Thoracic aorta (tissue), 2 donors: ENCODE results near the gene HEATR1. TPM values are rescaled to one million over a fixed set of nuclear protein-coding genes. Genes with fewer than 3 reads are reported as not detected.

ENCODE experiments used
- ATAC-seq: fragments of 150-250 bp; one replicate; pipeline ENCODE4 v1.8.0; 2017; ENCODE audit warnings: low read depth; ENCODE audit not compliant: insufficient number of reproducible peaks, low FRiP score
- DNase-seq: peaks from one replicate; pipeline ENCODE4 v3.0.0-alpha.2; 2020; ENCODE audit warnings: low spot score
- H3K27ac ChIP-seq, 2 donors: fragments of 200-600 bp; sonication (generic); 1 replicate in 1 of 2; 2 replicates in 1 of 2; pipeline ENCODE4 v1.5.1; 2016; ENCODE audit warnings: mild to moderate bottlenecking in 2 of 2, moderate library complexity in 2 of 2
- H3K27me3 ChIP-seq: fragments of 200-600 bp; sonication (generic); replicated peaks from 2 replicates; pipeline ENCODE4 v1.6.0; 2016; ENCODE audit warnings: mild to moderate bottlenecking; ENCODE audit not compliant: insufficient read depth
- H3K36me3 ChIP-seq: fragments of 200-600 bp; sonication (generic); one replicate; pipeline ENCODE4 v1.5.1; 2016
- H3K4me1 ChIP-seq, 2 donors: fragments of 200-600 bp; sonication (generic); 1 replicate in 1 of 2; 2 replicates in 1 of 2; pipeline versions ENCODE4 v1.5.1 to v1.6.0; 2016; ENCODE audit warnings: low read depth in 2 of 2, mild to moderate bottlenecking in 1 of 2; ENCODE audit not compliant: control insufficient read depth in 1 of 2
- H3K4me3 ChIP-seq: fragments of 200-600 bp; sonication (generic); 2 replicates; pipeline ENCODE4 v1.5.1; 2016; ENCODE audit warnings: mild to moderate bottlenecking
- H3K9me3 ChIP-seq: fragments of 200-600 bp; sonication (generic); 2 replicates; pipeline ENCODE4 v1.5.1; 2016
- total RNA-seq, 2 donors: library from RNA; depleted of rRNA; stranded (reverse); fragments of >200 nt; gene quantifications; one replicate each; pipeline versions ENCODE4 v1.1.0 to v1.2.3, GENCODE V29; 2016
- TF ChIP-seq, protein P1 (sequence below): fragments of 200-600 bp; sonication (generic); IDR thresholded peaks from one replicate; pipeline ENCODE4 v1.5.1; 2019; ENCODE audit warnings: antibody characterized with exemption

Gene HEATR1
- total RNA-seq, 2 donors from 2014 or later, result 15.6 to 43.5 TPM

DNA sequence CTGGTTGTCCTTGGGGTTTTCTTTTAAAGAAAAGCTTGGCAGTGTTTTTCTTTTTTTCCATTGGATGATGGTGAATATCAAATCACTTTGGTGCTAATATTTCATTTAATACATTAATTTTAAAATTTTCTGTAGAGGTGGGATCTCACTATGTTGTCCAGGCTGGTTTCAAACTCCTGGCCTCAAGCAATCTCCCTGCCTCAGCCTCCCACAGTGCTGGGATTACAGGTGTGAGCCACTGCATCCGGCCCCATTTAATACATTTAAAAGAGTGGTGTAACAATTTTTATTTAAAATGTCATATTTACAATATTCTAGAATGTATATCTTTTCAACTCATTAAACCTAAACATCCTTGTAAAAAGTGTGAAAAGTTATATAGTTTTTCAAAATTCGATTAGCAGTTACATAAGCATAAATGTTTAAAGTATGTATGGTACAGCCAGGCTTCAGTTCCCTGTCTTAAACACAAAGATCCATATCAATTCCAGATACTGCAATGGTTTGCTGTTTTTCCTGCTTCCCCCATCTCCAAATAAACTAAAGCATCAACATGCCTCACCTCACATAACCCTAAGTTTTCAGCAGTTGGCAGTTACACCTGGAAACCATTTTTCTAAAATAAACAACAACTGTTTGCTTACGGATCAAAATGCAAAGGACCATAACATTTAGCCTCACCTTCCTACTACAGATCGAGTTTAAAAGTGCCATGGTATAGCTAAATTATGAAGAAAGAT lies 89.4 kb downstream of the HEATR1 start:
- Histone ChIP-seq H3K27me3 (no peaks in the 10 kb centered on the region), H3K4me3 (no peak overlapping the region), H3K4me1 (peaks cover 0 to 25% of the 10 kb centered on the region in 2 donors), H3K27ac (no peak overlapping the region), H3K36me3 (no peaks in the 10 kb centered on the region), H3K9me3 (no peaks in the 10 kb centered on the region)
- ATAC-seq (no peak), DNase-seq (no peak)
- TF ChIP-seq, protein P1, sequence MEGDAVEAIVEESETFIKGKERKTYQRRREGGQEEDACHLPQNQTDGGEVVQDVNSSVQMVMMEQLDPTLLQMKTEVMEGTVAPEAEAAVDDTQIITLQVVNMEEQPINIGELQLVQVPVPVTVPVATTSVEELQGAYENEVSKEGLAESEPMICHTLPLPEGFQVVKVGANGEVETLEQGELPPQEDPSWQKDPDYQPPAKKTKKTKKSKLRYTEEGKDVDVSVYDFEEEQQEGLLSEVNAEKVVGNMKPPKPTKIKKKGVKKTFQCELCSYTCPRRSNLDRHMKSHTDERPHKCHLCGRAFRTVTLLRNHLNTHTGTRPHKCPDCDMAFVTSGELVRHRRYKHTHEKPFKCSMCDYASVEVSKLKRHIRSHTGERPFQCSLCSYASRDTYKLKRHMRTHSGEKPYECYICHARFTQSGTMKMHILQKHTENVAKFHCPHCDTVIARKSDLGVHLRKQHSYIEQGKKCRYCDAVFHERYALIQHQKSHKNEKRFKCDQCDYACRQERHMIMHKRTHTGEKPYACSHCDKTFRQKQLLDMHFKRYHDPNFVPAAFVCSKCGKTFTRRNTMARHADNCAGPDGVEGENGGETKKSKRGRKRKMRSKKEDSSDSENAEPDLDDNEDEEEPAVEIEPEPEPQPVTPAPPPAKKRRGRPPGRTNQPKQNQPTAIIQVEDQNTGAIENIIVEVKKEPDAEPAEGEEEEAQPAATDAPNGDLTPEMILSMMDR, result no peak

DNA sequence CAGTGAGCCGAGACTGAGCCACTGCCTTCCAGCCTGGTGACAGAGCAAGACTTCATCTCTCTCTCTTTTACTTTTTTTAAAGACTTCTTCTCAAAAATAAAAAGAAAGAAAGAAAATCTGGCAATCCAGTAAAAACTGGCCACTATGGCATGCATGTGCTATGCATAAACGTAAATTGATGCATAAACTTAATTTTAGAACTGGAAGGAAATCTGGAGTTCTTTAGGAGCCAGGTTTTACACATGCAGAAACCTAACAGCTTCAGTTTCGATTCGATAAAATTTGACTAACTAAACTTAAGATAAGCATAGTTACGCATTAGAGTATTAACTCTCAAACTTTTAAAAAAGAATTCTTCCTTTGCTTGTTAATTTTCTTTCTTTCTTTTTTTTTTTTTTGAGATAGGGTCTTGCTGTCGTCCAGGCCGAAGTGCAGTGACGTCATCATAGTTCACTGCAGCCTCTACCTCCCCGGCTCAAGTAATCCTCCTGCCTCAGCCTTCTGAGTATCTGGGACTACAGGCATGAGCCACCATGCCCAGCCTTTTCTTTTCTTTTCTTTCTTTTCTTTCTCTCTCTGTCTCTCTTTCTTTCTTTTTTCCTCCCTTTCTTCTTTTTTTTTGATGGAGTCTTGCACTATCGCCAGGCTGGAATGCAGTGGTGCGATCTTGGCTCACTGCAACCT lies 92.4 kb downstream of the HEATR1 start:
- TF ChIP-seq, protein P1, result no peak
- Histone ChIP-seq H3K27me3 (no peaks in the 10 kb centered on the region), H3K4me3 (peak overlapping the region; percentile 53), H3K9me3 (no peaks in the 10 kb centered on the region), H3K27ac (no peak overlapping the region), H3K36me3 (no peaks in the 10 kb centered on the region), H3K4me1 (peaks cover 0 to 29% of the 10 kb centered on the region in 2 donors)
- no peak for ATAC-seq
- no peak for DNase-seq

DNA sequence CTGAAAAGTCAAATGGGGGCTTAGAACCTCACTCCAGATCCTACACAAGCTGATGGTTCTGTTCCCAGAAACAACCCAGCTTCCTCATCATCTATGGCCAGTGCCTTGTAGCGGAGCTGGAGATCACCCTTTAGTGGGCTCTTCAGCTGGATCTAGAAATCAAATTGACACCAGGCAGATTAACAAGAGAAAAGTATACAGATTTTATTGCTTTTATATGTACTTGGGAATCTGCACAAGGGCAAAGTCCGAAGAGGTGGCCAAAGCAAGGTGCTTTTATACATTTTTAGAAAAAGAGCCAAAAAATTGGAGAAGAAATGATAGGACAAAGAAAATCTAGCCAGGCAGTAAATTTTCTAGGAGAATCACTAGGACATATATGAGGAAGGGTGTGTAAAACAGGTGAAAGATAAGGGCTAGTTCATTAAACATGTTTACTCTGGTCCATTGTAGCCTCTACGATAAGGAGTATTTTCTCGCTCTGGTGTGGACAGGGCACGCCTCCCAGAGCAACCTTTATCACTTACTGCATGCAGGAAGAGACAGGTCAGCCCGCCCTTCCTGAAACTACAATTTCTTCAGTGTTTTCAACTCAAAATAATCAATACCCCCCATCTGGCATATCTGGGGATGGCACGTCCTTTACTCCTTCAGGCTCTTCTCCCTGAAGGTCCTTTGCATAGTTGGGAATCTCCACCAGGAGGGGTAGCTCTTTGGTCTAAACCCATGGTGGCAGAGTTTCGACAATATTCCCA lies 94.5 kb downstream of the HEATR1 start:
- TF ChIP-seq, protein P1, result no peak
- Histone ChIP-seq H3K27me3 (no peaks in the 10 kb centered on the region), H3K4me3 (no peak overlapping the region), H3K4me1 (peaks cover 0 to 17% of the 10 kb centered on the region in 2 donors), H3K9me3 (no peaks in the 10 kb centered on the region), H3K27ac (no peak overlapping the region), H3K36me3 (no peaks in the 10 kb centered on the region)
- ATAC-seq (no peak), DNase-seq (no peak)

DNA sequence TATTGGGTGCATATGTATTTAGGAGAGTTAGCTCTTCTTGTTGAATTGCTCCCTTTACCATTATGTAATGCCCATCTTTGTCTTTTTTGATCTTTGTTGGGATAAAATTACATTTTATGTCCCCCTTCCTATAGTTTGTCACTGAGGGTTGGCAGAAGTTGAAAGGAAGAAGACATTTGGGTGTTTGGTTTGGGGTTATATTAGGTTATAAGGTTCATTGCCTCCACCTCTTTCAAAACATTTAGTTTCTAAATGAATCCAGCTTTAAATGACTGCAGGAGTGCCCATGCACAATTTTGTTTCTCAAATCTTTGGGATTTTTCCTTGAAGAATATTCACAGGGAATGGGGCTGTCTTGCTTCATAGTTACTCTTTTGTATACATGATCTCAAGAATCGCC lies 95.1 kb downstream of the HEATR1 start:
- no peak for ATAC-seq
- Histone ChIP-seq H3K4me3 (no peak overlapping the region), H3K4me1 (peaks cover 0 to 17% of the 10 kb centered on the region in 2 donors), H3K9me3 (no peaks in the 10 kb centered on the region), H3K27me3 (no peaks in the 10 kb centered on the region), H3K27ac (no peak overlapping the region), H3K36me3 (no peaks in the 10 kb centered on the region)
- TF ChIP-seq, protein P1, result no peak
- no peak for DNase-seq

DNA sequence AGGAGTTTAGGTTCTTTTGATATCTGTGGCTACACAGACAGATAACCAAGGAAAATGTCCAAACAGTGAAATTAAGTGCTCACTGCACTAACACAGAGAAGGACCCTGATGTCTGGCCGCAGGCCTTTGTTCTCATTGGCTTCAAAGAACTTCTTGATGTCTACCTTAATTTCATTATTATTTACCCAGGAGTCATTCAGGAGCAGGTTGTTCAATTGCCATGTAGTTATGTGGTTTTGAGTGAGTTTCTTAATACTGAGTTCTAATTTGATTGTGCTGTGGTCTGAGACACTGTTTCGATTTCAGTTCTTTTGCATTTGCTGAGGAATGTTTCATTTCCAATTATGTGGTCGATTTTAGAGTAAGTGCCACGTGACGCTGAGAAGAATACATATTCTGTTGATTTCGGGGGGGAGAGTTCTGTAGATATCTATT lies 95.7 kb downstream of the HEATR1 start:
- no peak overlapping the region for H3K27ac ChIP-seq
- no peaks in the 10 kb centered on the region for H3K9me3 ChIP-seq
- no peak for ATAC-seq
- H3K27me3 ChIP-seq, result no peaks in the 10 kb centered on the region
- TF ChIP-seq, protein P1, result no peak
- no peak for DNase-seq
- no peak overlapping the region for H3K4me3 ChIP-seq
- peaks cover 0 to 17% of the 10 kb centered on the region in 2 donors for H3K4me1 ChIP-seq
- no peaks in the 10 kb centered on the region for H3K36me3 ChIP-seq
